A673 (cell line): ENCODE data around the gene SMPD2. TPM values are rescaled to one million over a fixed set of nuclear protein-coding genes. Genes with fewer than 3 reads are reported as not detected.

Experiments
- BruUV-seq: library from RNA; stranded (reverse); fragments of 400-500 nt; replicated peaks from 2 replicates; lab custom pipeline; 2021; lab: Mats Ljungman, UMichigan
- CTCF ChIA-PET: fragments of 300-600 bp; sonication (Branson Sonifier 250); formaldehyde crosslinking; loops from one replicate; lab custom pipeline; 2022; ENCODE audit warnings: antibody characterized with exemption; lab: Charles Lee
- POLR2A ChIA-PET: fragments of 300-600 bp; sonication (Branson Sonifier 250); formaldehyde crosslinking; loops from one replicate; lab custom pipeline; 2022; ENCODE audit warnings: antibody characterized with exemption; ENCODE audit not compliant: low non-redundant PET; lab: Charles Lee
- DNase-seq: peaks from one replicate; pipeline ENCODE4 v3.0.0-alpha.2; 2015; ENCODE audit warnings: low spot score
- H3K27ac ChIP-seq: fragments of 200-600 bp; sonication (generic); 2 replicates; pipeline ENCODE4 v1.5.1; 2016; ENCODE audit warnings: mixed run types, low read depth, mild to moderate bottlenecking, mixed read lengths, antibody characterized with exemption, low read length; ENCODE audit not compliant: poor library complexity, severe bottlenecking
- H3K27me3 ChIP-seq: fragments of 200-600 bp; sonication (generic); replicated peaks from 2 replicates; pipeline ENCODE4 v1.6.1; 2017; ENCODE audit warnings: mixed run types, low read depth, mild to moderate bottlenecking, mixed read lengths, antibody characterized with exemption, low read length; ENCODE audit not compliant: insufficient read depth, poor library complexity
- H3K36me3 ChIP-seq: fragments of 200-600 bp; sonication (generic); 2 replicates; pipeline ENCODE4 v1.6.1; 2016; ENCODE audit warnings: mixed run types, mild to moderate bottlenecking, mixed read lengths, antibody characterized with exemption, low read length; ENCODE audit not compliant: insufficient read depth, poor library complexity, severe bottlenecking
- H3K4me1 ChIP-seq: fragments of 200-600 bp; sonication (generic); 2 replicates; pipeline ENCODE4 v1.6.1; 2017; ENCODE audit warnings: mixed run types, mild to moderate bottlenecking, mixed read lengths, antibody characterized with exemption, low read length; ENCODE audit not compliant: insufficient read depth, poor library complexity, severe bottlenecking
- H3K4me3 ChIP-seq: fragments of 200-600 bp; sonication (generic); 2 replicates; pipeline ENCODE4 v1.5.1; 2016; ENCODE audit warnings: low read depth, mixed run types, mild to moderate bottlenecking, mixed read lengths, low read length; ENCODE audit not compliant: poor library complexity, severe bottlenecking
- H3K9me3 ChIP-seq: fragments of 200-600 bp; sonication (generic); 2 replicates; pipeline ENCODE4 v1.6.1; 2016; ENCODE audit warnings: mixed run types, low read depth, mild to moderate bottlenecking, mixed read lengths, antibody characterized with exemption, low read length; ENCODE audit not compliant: poor library complexity, severe bottlenecking
- CTCF ChIP-seq: fragments of 300-800, 200-600 bp; sonication (generic); conservative IDR thresholded peaks from 2 replicates; pipeline ENCODE4 v1.5.1; 2017; ENCODE audit warnings: low read depth, mild to moderate bottlenecking, antibody characterized with exemption, low read length, moderate library complexity, mixed read lengths
- EZH2 ChIP-seq: fragments of 200-600 bp; sonication (generic); IDR thresholded peaks from 2 replicates; pipeline ENCODE4 v1.6.1; 2017; ENCODE audit warnings: borderline replicate concordance, low read depth, mild to moderate bottlenecking, mixed read lengths, antibody characterized with exemption, low read length; ENCODE audit not compliant: poor library complexity, severe bottlenecking
- intact Hi-C: fragments of 100-400 bp; cut with micrococcal nuclease; formaldehyde crosslinking; loops from one replicate; pipeline ENCODE4 v1.10.0; 2022; ENCODE audit not compliant: unreplicated experiment
- total RNA-seq: library from RNA; stranded (reverse); gene quantifications from 2 replicates; pipeline ENCODE4 v1.2.3, GENCODE V29; 2021

SMPD2 gene
- total RNA-seq, 1 experiment from 2014 or later = 8.6 TPM

- POLR2A ChIA-PET = no interaction called here
- CTCF ChIA-PET = no interaction called here
- TF ChIP-seq EZH2 (no peak), CTCF (no peak)
- H3K27ac ChIP-seq = no peak overlapping the region
- H3K27me3 ChIP-seq = no peaks in the 10 kb centered on the region
- BruUV-seq = no TSS peak
- H3K9me3 ChIP-seq = no peaks in the 10 kb centered on the region
- H3K4me1 ChIP-seq = no peaks in the 10 kb centered on the region
- intact Hi-C loops = no loop called here
- DNase-seq = no peak
- H3K4me3 ChIP-seq = no peak overlapping the region
- peaks cover 60% of the 10 kb centered on the region for H3K36me3 ChIP-seq
These were observed 31.8 kb downstream of the SMPD2 start for GRCh38 chr6:109472132-109472995.

GRCh38 chr6:109473120-109473519 is 32.6 kb downstream of the SMPD2 start:
- no peak overlapping the region for H3K4me3 ChIP-seq
- ChIA-PET CTCF (no interaction called here), POLR2A (no interaction called here)
- no peak for DNase-seq
- no peaks in the 10 kb centered on the region for H3K9me3 ChIP-seq
- no peaks in the 10 kb centered on the region for H3K27me3 ChIP-seq
- intact Hi-C loops = no loop called here
- H3K4me1 ChIP-seq = no peaks in the 10 kb centered on the region
- BruUV-seq = no TSS peak
- TF ChIP-seq EZH2 (no peak), CTCF (no peak)
- H3K27ac ChIP-seq = no peak overlapping the region
- H3K36me3 ChIP-seq = peaks cover 57% of the 10 kb centered on the region

GRCh38 chr6:109474995-109475394 is 34.5 kb downstream of the SMPD2 start:
- BruUV-seq = no TSS peak
- no peak overlapping the region for H3K4me3 ChIP-seq
- no peaks in the 10 kb centered on the region for H3K9me3 ChIP-seq
- peaks cover 63% of the 10 kb centered on the region for H3K36me3 ChIP-seq
- no peaks in the 10 kb centered on the region for H3K27me3 ChIP-seq
- no peak for DNase-seq
- peaks cover 5% of the 10 kb centered on the region for H3K4me1 ChIP-seq
- intact Hi-C loops = no loop called here
- ChIA-PET CTCF (no interaction called here), POLR2A (no interaction called here)
- H3K27ac ChIP-seq = no peak overlapping the region
- no peak for TF ChIP-seq EZH2
- no peak for TF ChIP-seq CTCF
